ENCODE data around the gene SLX4.

Gene SLX4

GRCh38 chr16:3584412-3584811 is 27.0 kb downstream of the SLX4 start:
- no peak for TF ChIP-seq CTCF (IDR thresholded peaks at IDR 0.05; ENCODE audit: insufficient read depth, low read length, missing control alignments)
- DNase-seq (ENCODE audit: low read depth, low spot score), result no peak
- ChIA-PET POLR2A (no interaction called here), CTCF (no interaction called here)
- no peak overlapping the region for H3K4me3 ChIP-seq (ENCODE audit: low read depth, low read length)

GRCh38 chr16:3583303-3584038 is 27.9 kb downstream of the SLX4 start:
- ChIA-PET CTCF (no interaction called here), POLR2A (no interaction called here)
- no peak for DNase-seq (ENCODE audit: low read depth, low spot score)
- no peak overlapping the region for H3K4me3 ChIP-seq (ENCODE audit: low read depth, low read length)
- no peak for TF ChIP-seq CTCF (IDR thresholded peaks at IDR 0.05; ENCODE audit: insufficient read depth, low read length, missing control alignments)

- CTCF ChIA-PET, result no interaction called here
- POLR2A ChIA-PET, result no interaction called here
- H3K4me3 ChIP-seq (ENCODE audit: low read depth, low read length), result no peak overlapping the region
- no peak for DNase-seq (ENCODE audit: low read depth, low spot score)
- TF ChIP-seq CTCF (IDR thresholded peaks at IDR 0.05; ENCODE audit: insufficient read depth, low read length, missing control alignments), result no peak
Measured at GRCh38 chr16:3582276-3583165, 28.9 kb downstream of the SLX4 start.

- ChIA-PET POLR2A (no interaction called here), CTCF (no interaction called here)
- no peak for TF ChIP-seq CTCF (IDR thresholded peaks at IDR 0.05; ENCODE audit: insufficient read depth, low read length, missing control alignments)
- no peak for DNase-seq (ENCODE audit: low read depth, low spot score)
- H3K4me3 ChIP-seq (ENCODE audit: low read depth, low read length), result no peak overlapping the region
Measured at GRCh38 chr16:3581392-3581791, 30.0 kb downstream of the SLX4 start.

- CTCF ChIA-PET, result no interaction called here
Measured at GRCh38 chr16:3580686-3581085, 30.7 kb downstream of the SLX4 start.

More at GRCh38 chr16:3580686-3581085, 30.7 kb downstream of the SLX4 start:
- no peak overlapping the region for H3K4me3 ChIP-seq (ENCODE audit: low read depth, low read length)
- POLR2A ChIA-PET, result no interaction called here
- no peak for DNase-seq (ENCODE audit: low read depth, low spot score)
- no peak for TF ChIP-seq CTCF (IDR thresholded peaks at IDR 0.05; ENCODE audit: insufficient read depth, low read length, missing control alignments)

All from AG04449 (cell line).